ENCODE measurements around the gene CCDC187.

DNA sequence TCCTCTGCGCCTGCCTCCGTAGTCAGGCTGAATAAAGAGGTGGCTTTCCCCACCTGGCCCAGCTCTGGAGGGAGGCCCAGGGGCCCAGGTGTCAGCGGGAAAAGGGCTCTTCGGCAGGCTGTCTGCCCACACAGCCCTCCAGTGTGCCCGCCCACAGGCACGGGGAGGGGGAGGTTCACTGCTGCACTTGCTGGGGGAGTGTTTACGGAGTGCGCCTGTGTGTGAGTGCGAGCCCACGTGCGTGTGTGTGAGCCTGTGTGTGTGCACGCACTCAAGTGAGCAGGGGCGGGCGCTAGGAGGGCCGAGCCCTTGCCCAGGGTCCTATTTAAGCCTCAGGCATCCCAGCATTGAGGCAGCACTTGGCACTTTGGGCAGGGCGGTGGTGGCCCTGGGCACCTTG, 48.8 kb upstream of the CCDC187 start:
- TF ChIP-seq, protein P1, sequence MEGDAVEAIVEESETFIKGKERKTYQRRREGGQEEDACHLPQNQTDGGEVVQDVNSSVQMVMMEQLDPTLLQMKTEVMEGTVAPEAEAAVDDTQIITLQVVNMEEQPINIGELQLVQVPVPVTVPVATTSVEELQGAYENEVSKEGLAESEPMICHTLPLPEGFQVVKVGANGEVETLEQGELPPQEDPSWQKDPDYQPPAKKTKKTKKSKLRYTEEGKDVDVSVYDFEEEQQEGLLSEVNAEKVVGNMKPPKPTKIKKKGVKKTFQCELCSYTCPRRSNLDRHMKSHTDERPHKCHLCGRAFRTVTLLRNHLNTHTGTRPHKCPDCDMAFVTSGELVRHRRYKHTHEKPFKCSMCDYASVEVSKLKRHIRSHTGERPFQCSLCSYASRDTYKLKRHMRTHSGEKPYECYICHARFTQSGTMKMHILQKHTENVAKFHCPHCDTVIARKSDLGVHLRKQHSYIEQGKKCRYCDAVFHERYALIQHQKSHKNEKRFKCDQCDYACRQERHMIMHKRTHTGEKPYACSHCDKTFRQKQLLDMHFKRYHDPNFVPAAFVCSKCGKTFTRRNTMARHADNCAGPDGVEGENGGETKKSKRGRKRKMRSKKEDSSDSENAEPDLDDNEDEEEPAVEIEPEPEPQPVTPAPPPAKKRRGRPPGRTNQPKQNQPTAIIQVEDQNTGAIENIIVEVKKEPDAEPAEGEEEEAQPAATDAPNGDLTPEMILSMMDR (IDR thresholded peaks at IDR 0.05) = no peak
- TF ChIP-seq EZH2phosphoT487 (IDR thresholded peaks at IDR 0.05) = no peak
